ENCODE data around the gene OLA1.

The OLA1 gene

GRCh38 chr2:174193737-174194136 lies 54.6 kb downstream of the OLA1 start:
- H3K79me1 ChIP-seq (ENCODE audit: low read length), result no peaks in the 10 kb centered on the region
- no peak overlapping the region for H2BK12ac ChIP-seq (ENCODE audit: low read length)
- no peak overlapping the region for H3K4ac ChIP-seq (ENCODE audit: low read depth, low read length)
- H2BK120ac ChIP-seq (ENCODE audit: insufficient read depth, low read length, poor library complexity), result no peak overlapping the region
- no peak overlapping the region for H3K4me3 ChIP-seq (ENCODE audit: low read depth, low read length)
- H3K4me1 ChIP-seq (ENCODE audit: control insufficient read depth in 1 of 2, insufficient read depth in 2 of 2, low read length in 2 of 2), result no peaks in the 10 kb centered on the region
- H4K91ac ChIP-seq (ENCODE audit: low read depth, low read length), result no peak overlapping the region
- H3K18ac ChIP-seq (ENCODE audit: low read length), result no peak overlapping the region
- H2BK5ac ChIP-seq (ENCODE audit: low read depth, low read length, poor library complexity), result no peak overlapping the region
- H3K14ac ChIP-seq (ENCODE audit: low read length), result no peak overlapping the region
- no peak overlapping the region for H3K9ac ChIP-seq (ENCODE audit: low read length)
- H3K27me3 ChIP-seq (ENCODE audit: insufficient read depth, low read length), result no peaks in the 10 kb centered on the region
- no peak overlapping the region for H3K27ac ChIP-seq (ENCODE audit: low read depth, low read length)
- no peaks in the 10 kb centered on the region for H3K36me3 ChIP-seq (ENCODE audit: control insufficient read depth in 1 of 2, insufficient read depth in 2 of 2, low read length in 2 of 2)
- DNase-seq, result no peak
- H3K79me2 ChIP-seq (ENCODE audit: control insufficient read depth, insufficient read depth, low read length, poor library complexity), result no peaks in the 10 kb centered on the region
- no peak overlapping the region for H3K23ac ChIP-seq (ENCODE audit: low read length)
- H4K8ac ChIP-seq (ENCODE audit: low read depth, low read length), result no peak overlapping the region
- no peaks in the 10 kb centered on the region for H3K9me3 ChIP-seq (ENCODE audit: insufficient read depth, low read depth, low read length)
- H2AFZ ChIP-seq (ENCODE audit: insufficient read depth, low read length, poor library complexity), result no peak overlapping the region
- H3K4me2 ChIP-seq (ENCODE audit: low read length), result no peak overlapping the region
- H4K12ac ChIP-seq (ENCODE audit: low read depth, low read length), result no peak overlapping the region
- H2AK5ac ChIP-seq (ENCODE audit: low read length), result no peak overlapping the region
- no CpG with 5 or more reads among the region's 4 CpGs for WGBS (ENCODE audit: extremely low coverage, insufficient coverage, insufficient read length)

GRCh38 chr2:174192664-174193063 lies 55.7 kb downstream of the OLA1 start:
- Histone ChIP-seq H3K79me2 (ENCODE audit: control insufficient read depth, insufficient read depth, low read length, poor library complexity) (no peaks in the 10 kb centered on the region), H3K36me3 (ENCODE audit: control insufficient read depth in 1 of 2, insufficient read depth in 2 of 2, low read length in 2 of 2) (no peaks in the 10 kb centered on the region), H2BK5ac (ENCODE audit: low read depth, low read length, poor library complexity) (no peak overlapping the region), H2AFZ (ENCODE audit: insufficient read depth, low read length, poor library complexity) (no peak overlapping the region), H3K9ac (ENCODE audit: low read length) (no peak overlapping the region), H2BK120ac (ENCODE audit: insufficient read depth, low read length, poor library complexity) (no peak overlapping the region), H3K4me2 (ENCODE audit: low read length) (no peak overlapping the region), H3K4me3 (ENCODE audit: low read depth, low read length) (no peak overlapping the region), H3K9me3 (ENCODE audit: insufficient read depth, low read depth, low read length) (no peaks in the 10 kb centered on the region), H3K27ac (ENCODE audit: low read depth, low read length) (no peak overlapping the region), H3K4me1 (ENCODE audit: control insufficient read depth in 1 of 2, insufficient read depth in 2 of 2, low read length in 2 of 2) (no peaks in the 10 kb centered on the region), H3K79me1 (ENCODE audit: low read length) (no peaks in the 10 kb centered on the region), H2BK12ac (ENCODE audit: low read length) (no peak overlapping the region), H3K18ac (ENCODE audit: low read length) (no peak overlapping the region), H3K4ac (ENCODE audit: low read depth, low read length) (no peak overlapping the region), H3K27me3 (ENCODE audit: insufficient read depth, low read length) (no peaks in the 10 kb centered on the region), H3K14ac (ENCODE audit: low read length) (no peak overlapping the region), H3K23ac (ENCODE audit: low read length) (no peak overlapping the region), H4K91ac (ENCODE audit: low read depth, low read length) (no peak overlapping the region), H2AK5ac (ENCODE audit: low read length) (no peak overlapping the region), H4K12ac (ENCODE audit: low read depth, low read length) (no peak overlapping the region), H4K8ac (ENCODE audit: low read depth, low read length) (no peak overlapping the region)
- WGBS (ENCODE audit: extremely low coverage, insufficient coverage, insufficient read length), result no CpG with 5 or more reads among the region's 4 CpGs
- no peak for DNase-seq

- Histone ChIP-seq H3K4ac (ENCODE audit: low read depth, low read length) (no peak overlapping the region), H2AK5ac (ENCODE audit: low read length) (no peak overlapping the region), H2BK12ac (ENCODE audit: low read length) (no peak overlapping the region), H3K4me1 (ENCODE audit: control insufficient read depth in 1 of 2, insufficient read depth in 2 of 2, low read length in 2 of 2) (no peaks in the 10 kb centered on the region), H3K14ac (ENCODE audit: low read length) (no peak overlapping the region), H3K79me2 (ENCODE audit: control insufficient read depth, insufficient read depth, low read length, poor library complexity) (no peaks in the 10 kb centered on the region), H3K36me3 (ENCODE audit: control insufficient read depth in 1 of 2, insufficient read depth in 2 of 2, low read length in 2 of 2) (no peaks in the 10 kb centered on the region), H3K79me1 (ENCODE audit: low read length) (no peaks in the 10 kb centered on the region), H3K23ac (ENCODE audit: low read length) (no peak overlapping the region), H3K27ac (ENCODE audit: low read depth, low read length) (no peak overlapping the region), H3K18ac (ENCODE audit: low read length) (no peak overlapping the region), H3K4me3 (ENCODE audit: low read depth, low read length) (no peak overlapping the region), H3K4me2 (ENCODE audit: low read length) (no peak overlapping the region), H4K91ac (ENCODE audit: low read depth, low read length) (no peak overlapping the region), H3K27me3 (ENCODE audit: insufficient read depth, low read length) (no peaks in the 10 kb centered on the region), H3K9ac (ENCODE audit: low read length) (no peak overlapping the region), H2BK120ac (ENCODE audit: insufficient read depth, low read length, poor library complexity) (no peak overlapping the region), H2BK5ac (ENCODE audit: low read depth, low read length, poor library complexity) (no peak overlapping the region), H4K8ac (ENCODE audit: low read depth, low read length) (no peak overlapping the region), H4K12ac (ENCODE audit: low read depth, low read length) (peak overlapping the region; percentile 30), H2AFZ (ENCODE audit: insufficient read depth, low read length, poor library complexity) (no peak overlapping the region), H3K9me3 (ENCODE audit: insufficient read depth, low read depth, low read length) (no peaks in the 10 kb centered on the region)
- DNase-seq, result no peak
- no CpG with 5 or more reads among the region's 6 CpGs for whole genome bisulfite sequencing (ENCODE audit: extremely low coverage, insufficient coverage, insufficient read length)
Observed at GRCh38 chr2:174191342-174192074, 56.8 kb downstream of the OLA1 start.

GRCh38 chr2:174184915-174185314 lies 63.4 kb downstream of the OLA1 start:
- Histone ChIP-seq H2AFZ (ENCODE audit: insufficient read depth, low read length, poor library complexity) (no peak overlapping the region), H4K8ac (ENCODE audit: low read depth, low read length) (no peak overlapping the region), H3K4me3 (ENCODE audit: low read depth, low read length) (no peak overlapping the region), H3K23ac (ENCODE audit: low read length) (no peak overlapping the region), H2AK5ac (ENCODE audit: low read length) (no peak overlapping the region), H3K14ac (ENCODE audit: low read length) (no peak overlapping the region), H4K12ac (ENCODE audit: low read depth, low read length) (no peak overlapping the region), H3K18ac (ENCODE audit: low read length) (no peak overlapping the region), H2BK120ac (ENCODE audit: insufficient read depth, low read length, poor library complexity) (no peak overlapping the region), H2BK12ac (ENCODE audit: low read length) (no peak overlapping the region), H3K4me2 (ENCODE audit: low read length) (no peak overlapping the region), H3K4me1 (ENCODE audit: control insufficient read depth in 1 of 2, insufficient read depth in 2 of 2, low read length in 2 of 2) (no peaks in the 10 kb centered on the region), H3K27ac (ENCODE audit: low read depth, low read length) (no peak overlapping the region), H4K91ac (ENCODE audit: low read depth, low read length) (no peak overlapping the region), H3K4ac (ENCODE audit: low read depth, low read length) (no peak overlapping the region), H2BK5ac (ENCODE audit: low read depth, low read length, poor library complexity) (no peak overlapping the region), H3K27me3 (ENCODE audit: insufficient read depth, low read length) (no peaks in the 10 kb centered on the region), H3K9me3 (ENCODE audit: insufficient read depth, low read depth, low read length) (no peaks in the 10 kb centered on the region), H3K79me1 (ENCODE audit: low read length) (no peaks in the 10 kb centered on the region), H3K36me3 (ENCODE audit: control insufficient read depth in 1 of 2, insufficient read depth in 2 of 2, low read length in 2 of 2) (no peaks in the 10 kb centered on the region), H3K79me2 (ENCODE audit: control insufficient read depth, insufficient read depth, low read length, poor library complexity) (no peaks in the 10 kb centered on the region), H3K9ac (ENCODE audit: low read length) (no peak overlapping the region)
- DNase-seq, result no peak
- WGBS (ENCODE audit: extremely low coverage, insufficient coverage, insufficient read length), result no CpG with 5 or more reads among the region's 1 CpG
